NCI-H2107 treated with DMSO at 0.1 percent for 48 hours (cell line): ENCODE measurements around the gene SLIT3.
A peak's percentile ranks its signal among the peaks of the same experiment; 100 is the strongest.

Experiments
- DNase-seq: peaks from one replicate; lab custom pipeline; 2025; ENCODE audit not compliant: unreplicated experiment; lab: John Stamatoyannopoulos, UW

Gene SLIT3

GRCh38 chr5:168691891-168692290, 609.0 kb downstream of the SLIT3 start:
- no peak for DNase-seq

GRCh38 chr5:168689260-168689659, 611.7 kb downstream of the SLIT3 start:
- no peak for DNase-seq

- no peak for DNase-seq
Observed at GRCh38 chr5:168686837-168687236, 614.1 kb downstream of the SLIT3 start.

GRCh38 chr5:168685566-168685965, 615.4 kb downstream of the SLIT3 start:
- no peak for DNase-seq

GRCh38 chr5:168683927-168684295, 617.0 kb downstream of the SLIT3 start:
- no peak for DNase-seq

GRCh38 chr5:168683247-168683926, 617.6 kb downstream of the SLIT3 start:
- DNase-seq: no peak

- DNase-seq: no peak
Observed at GRCh38 chr5:168681556-168682183, 619.3 kb downstream of the SLIT3 start.

- no peak for DNase-seq
Observed at GRCh38 chr5:168680395-168680794, 620.5 kb downstream of the SLIT3 start.

- peak; percentile 16 for DNase-seq
Observed at GRCh38 chr5:168679515-168679920, 621.4 kb downstream of the SLIT3 start.

GRCh38 chr5:168676501-168676900, 624.4 kb downstream of the SLIT3 start:
- peak; percentile 9 for DNase-seq

GRCh38 chr5:168675883-168676408, 625.0 kb downstream of the SLIT3 start:
- no peak for DNase-seq

GRCh38 chr5:168674893-168675482, 626.0 kb downstream of the SLIT3 start:
- no peak for DNase-seq

GRCh38 chr5:168672888-168673287, 628.1 kb downstream of the SLIT3 start:
- DNase-seq: no peak

GRCh38 chr5:168672016-168672415, 628.9 kb downstream of the SLIT3 start:
- DNase-seq: no peak

GRCh38 chr5:168670881-168671575, 629.9 kb downstream of the SLIT3 start:
- DNase-seq: no peak

- DNase-seq: no peak
Observed at GRCh38 chr5:168669668-168670378, 631.1 kb downstream of the SLIT3 start.

GRCh38 chr5:168669156-168669555, 631.8 kb downstream of the SLIT3 start:
- no peak for DNase-seq

- DNase-seq: no peak
Observed at GRCh38 chr5:168668078-168668477, 632.9 kb downstream of the SLIT3 start.

GRCh38 chr5:168667301-168667840, 633.6 kb downstream of the SLIT3 start:
- DNase-seq: no peak

GRCh38 chr5:168666356-168666755, 634.6 kb downstream of the SLIT3 start:
- DNase-seq: no peak
